Measurements from ENCODE around the gene NFS1. TPM values are rescaled to one million over a fixed set of nuclear protein-coding genes. Genes with fewer than 3 reads are reported as not detected.

The NFS1 gene
- total and polyA plus RNA-seq, 2 of the 8 experiments (the other 6 are each of a cell fraction or from before 2014, with no cell fraction given), result 26.1 to 38.8 TPM

- no peak for TF ChIP-seq CHD7 (IDR thresholded peaks at IDR 0.05; ENCODE audit: insufficient replicate concordance, low read length)
- TF ChIP-seq EZH2 (IDR thresholded peaks at IDR 0.05; ENCODE audit: low read depth, low read length, severe bottlenecking), result no peak
- TF ChIP-seq JUND (IDR thresholded peaks at IDR 0.05; ENCODE audit: low read length), result no peak
- TF ChIP-seq MAX (IDR thresholded peaks at IDR 0.05), result no peak
- TF ChIP-seq SIX5 (IDR thresholded peaks at IDR 0.05; ENCODE audit: low read depth, low read length), result no peak
- no peak for TF ChIP-seq KDM5A (IDR thresholded peaks at IDR 0.05; ENCODE audit: low read length)
- no peak for TF ChIP-seq JUN (IDR thresholded peaks at IDR 0.05; ENCODE audit: low read depth, low read length)
- TF ChIP-seq CBX5 (IDR thresholded peaks at IDR 0.05; ENCODE audit: low read depth, low read length), result no peak
- TF ChIP-seq SP4 (IDR thresholded peaks at IDR 0.05; ENCODE audit: low read length), result no peak
- TF ChIP-seq POU5F1 (IDR thresholded peaks at IDR 0.05; ENCODE audit: low read depth, low read length), result no peak
- TF ChIP-seq HDAC2 (IDR thresholded peaks at IDR 0.05; ENCODE audit: borderline replicate concordance in 1 of 2, low read depth in 2 of 2, low read length in 2 of 2), result no peak
- no peak for TF ChIP-seq CHD2 (IDR thresholded peaks at IDR 0.05; ENCODE audit: low read length)
These were observed 35.2 kb upstream of the NFS1 start (continued) for GRCh38 chr20:35734374-35734773.
